GM12892 (cell line): Measurements from ENCODE around the gene PHACTR2.

ENCODE experiments used
- DNase-seq: peaks from one replicate; pipeline ENCODE4 v3.0.0; 2011; ENCODE audit not compliant: insufficient read length
- FAIRE-seq: peaks from 2 replicates; lab custom pipeline; 2011; peaks lifted over from hg19 to GRCh38; lab: Jason Lieb, UNC
- POLR2A ChIP-seq: IDR thresholded peaks from 2 replicates; pipeline ENCODE4 v1.6.1; 2011; ENCODE audit warnings: low read depth, low read length, control low read depth
- POLR2AphosphoS5 ChIP-seq: IDR thresholded peaks from 2 replicates; pipeline ENCODE4 v1.6.1; 2011; ENCODE audit warnings: low read depth, low read length, control low read depth
- TAF1 ChIP-seq: IDR thresholded peaks from 2 replicates; pipeline ENCODE4 v1.6.1; 2011; ENCODE audit warnings: low read depth, mild to moderate bottlenecking, control low read depth, low read length, borderline replicate concordance

PHACTR2 gene

GRCh38 chr6:143679041-143679440, 1.3 kb downstream of the PHACTR2 start:
- TF ChIP-seq POLR2A (no peak), POLR2AphosphoS5 (no peak), TAF1 (no peak)
- DNase-seq (no peak), FAIRE-seq (no peak)

- FAIRE-seq = no peak
- DNase-seq = no peak
Measured at GRCh38 chr6:143680141-143680540, 2.4 kb downstream of the PHACTR2 start.

GRCh38 chr6:143682805-143683204, 5.0 kb downstream of the PHACTR2 start:
- FAIRE-seq (no peak), DNase-seq (no peak)
- no peak for TF ChIP-seq TAF1
- no peak for TF ChIP-seq POLR2AphosphoS5
- TF ChIP-seq POLR2A = no peak

More at GRCh38 chr6:143680141-143680540, 2.4 kb downstream of the PHACTR2 start:
- TF ChIP-seq POLR2AphosphoS5 (no peak), POLR2A (no peak), TAF1 (no peak)

- DNase-seq (no peak), FAIRE-seq (no peak)
- TF ChIP-seq TAF1 (no peak), POLR2AphosphoS5 (no peak), POLR2A (no peak)
Measured at GRCh38 chr6:143684486-143684885, 6.7 kb downstream of the PHACTR2 start.

- FAIRE-seq = no peak
- TF ChIP-seq POLR2A (no peak), POLR2AphosphoS5 (no peak), TAF1 (no peak)
Measured at GRCh38 chr6:143685653-143686052, 7.9 kb downstream of the PHACTR2 start.

GRCh38 chr6:143687591-143687990, 9.8 kb downstream of the PHACTR2 start:
- TF ChIP-seq TAF1 = no peak
- no peak for TF ChIP-seq POLR2A
- TF ChIP-seq POLR2AphosphoS5 = no peak
- DNase-seq (no peak), FAIRE-seq (no peak)

More at GRCh38 chr6:143685653-143686052, 7.9 kb downstream of the PHACTR2 start:
- no peak for DNase-seq

GRCh38 chr6:143688681-143689080, 10.9 kb downstream of the PHACTR2 start:
- TF ChIP-seq POLR2A (no peak), TAF1 (no peak), POLR2AphosphoS5 (no peak)
- no peak for DNase-seq
- FAIRE-seq = no peak

- no peak for DNase-seq
- FAIRE-seq = no peak
- no peak for TF ChIP-seq TAF1
- no peak for TF ChIP-seq POLR2A
- TF ChIP-seq POLR2AphosphoS5 = no peak
Measured at GRCh38 chr6:143689852-143690251, 12.1 kb downstream of the PHACTR2 start.

GRCh38 chr6:143691155-143691554, 13.4 kb downstream of the PHACTR2 start:
- DNase-seq = no peak
- FAIRE-seq = no peak
- TF ChIP-seq POLR2A (no peak), POLR2AphosphoS5 (no peak), TAF1 (no peak)

- TF ChIP-seq POLR2AphosphoS5 (no peak), POLR2A (no peak), TAF1 (no peak)
- DNase-seq (no peak), FAIRE-seq (no peak)
Measured at GRCh38 chr6:143691900-143692636, 14.3 kb downstream of the PHACTR2 start.

- TF ChIP-seq POLR2AphosphoS5 (no peak), POLR2A (no peak), TAF1 (no peak)
- DNase-seq = no peak
- no peak for FAIRE-seq
Measured at GRCh38 chr6:143692696-143693095, 14.9 kb downstream of the PHACTR2 start.

GRCh38 chr6:143694013-143694412, 16.2 kb downstream of the PHACTR2 start:
- DNase-seq (no peak), FAIRE-seq (no peak)
- no peak for TF ChIP-seq TAF1
- TF ChIP-seq POLR2AphosphoS5 = no peak
